Measurements from ENCODE around the gene RAD51B.

DNA sequence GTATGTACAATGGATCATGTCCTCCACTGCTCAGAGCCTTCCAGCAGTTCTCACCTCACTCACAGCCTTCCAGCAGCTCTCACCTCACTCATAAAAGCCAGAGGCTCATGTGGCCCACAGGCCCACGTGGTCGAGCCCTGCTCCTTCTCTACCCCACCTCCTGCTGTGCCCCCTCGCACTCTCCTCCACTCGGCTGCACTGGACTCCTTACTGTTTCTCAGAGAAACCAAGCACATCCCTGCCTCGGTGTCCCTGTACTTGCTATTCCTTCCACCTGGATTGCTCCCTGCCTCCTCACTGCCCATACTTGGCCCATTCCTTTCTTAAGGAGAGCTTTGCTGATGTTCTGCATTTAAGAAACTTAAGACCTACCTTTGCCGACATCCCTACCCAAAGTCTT is 753.5 kb downstream of the RAD51B start:
- TF ChIP-seq, protein P1, sequence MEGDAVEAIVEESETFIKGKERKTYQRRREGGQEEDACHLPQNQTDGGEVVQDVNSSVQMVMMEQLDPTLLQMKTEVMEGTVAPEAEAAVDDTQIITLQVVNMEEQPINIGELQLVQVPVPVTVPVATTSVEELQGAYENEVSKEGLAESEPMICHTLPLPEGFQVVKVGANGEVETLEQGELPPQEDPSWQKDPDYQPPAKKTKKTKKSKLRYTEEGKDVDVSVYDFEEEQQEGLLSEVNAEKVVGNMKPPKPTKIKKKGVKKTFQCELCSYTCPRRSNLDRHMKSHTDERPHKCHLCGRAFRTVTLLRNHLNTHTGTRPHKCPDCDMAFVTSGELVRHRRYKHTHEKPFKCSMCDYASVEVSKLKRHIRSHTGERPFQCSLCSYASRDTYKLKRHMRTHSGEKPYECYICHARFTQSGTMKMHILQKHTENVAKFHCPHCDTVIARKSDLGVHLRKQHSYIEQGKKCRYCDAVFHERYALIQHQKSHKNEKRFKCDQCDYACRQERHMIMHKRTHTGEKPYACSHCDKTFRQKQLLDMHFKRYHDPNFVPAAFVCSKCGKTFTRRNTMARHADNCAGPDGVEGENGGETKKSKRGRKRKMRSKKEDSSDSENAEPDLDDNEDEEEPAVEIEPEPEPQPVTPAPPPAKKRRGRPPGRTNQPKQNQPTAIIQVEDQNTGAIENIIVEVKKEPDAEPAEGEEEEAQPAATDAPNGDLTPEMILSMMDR (IDR thresholded peaks at IDR 0.05) = no peak
- no peak for TF ChIP-seq POLR2A (IDR thresholded peaks at IDR 0.05)

Measured in thyroid gland (tissue), 4 donors.